ENCODE results near the gene VSTM1. TPM values are rescaled to one million over a fixed set of nuclear protein-coding genes. Genes with fewer than 3 reads are reported as not detected.

The VSTM1 gene
- total and polyA plus RNA-seq, 4 donors, result 1.4 to 4.5 (median 3.6) TPM; not detected in 1

DNA sequence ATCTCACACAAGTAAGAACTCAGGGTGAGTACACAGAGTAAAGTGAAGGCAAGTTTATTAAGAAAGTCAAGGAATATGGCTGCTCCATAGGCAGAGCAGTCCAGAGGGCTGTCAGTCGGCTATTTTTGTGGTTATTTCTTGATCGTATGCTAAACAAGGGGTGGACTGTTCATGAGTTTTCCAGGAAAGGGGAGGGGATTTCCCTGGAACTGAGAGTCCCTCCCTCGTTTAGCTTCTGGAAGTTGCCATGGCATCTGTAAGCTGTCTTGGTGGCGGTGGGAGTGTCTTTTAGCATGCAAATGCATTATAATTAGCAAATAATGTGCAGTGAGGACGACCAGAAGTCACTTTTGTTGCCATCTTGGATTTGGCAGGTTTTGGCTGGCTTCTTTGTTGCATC lies 5.8 kb upstream of the VSTM1 start:
- Histone ChIP-seq H3K36me3 (ENCODE audit: control insufficient read depth in 4 of 4, insufficient read depth in 4 of 4, low read length in 4 of 4) (no peaks in the 10 kb centered on the region), H3K4me1 (ENCODE audit: control insufficient read depth in 5 of 5, insufficient read depth in 5 of 5, low read length in 5 of 5) (no peaks in the 10 kb centered on the region), H3K9me3 (ENCODE audit: control insufficient read depth in 4 of 4, insufficient read depth in 3 of 4, low read length in 3 of 4) (peaks cover 0 to 11% (median 0%) of the 10 kb centered on the region in 4 donors), H3K9ac (ENCODE audit: insufficient read depth in 1 of 2, low read length in 2 of 2) (no peak overlapping the region), H3K4me3 (no peak overlapping the region), H3K27ac (ENCODE audit: low read depth in 1 of 2, low read length in 1 of 2) (no peak overlapping the region), H3K27me3 (ENCODE audit: control insufficient read depth in 3 of 3, insufficient read depth in 3 of 3, low read length in 2 of 3) (no peaks in the 10 kb centered on the region)
- DNase-seq (no peak), ATAC-seq (ENCODE audit: insufficient read depth, low FRiP score) (no peak)
- 69 to 84% methylated on average over 5 of the region's 5 CpGs for WGBS, 2 donors
- TF ChIP-seq, protein P1, sequence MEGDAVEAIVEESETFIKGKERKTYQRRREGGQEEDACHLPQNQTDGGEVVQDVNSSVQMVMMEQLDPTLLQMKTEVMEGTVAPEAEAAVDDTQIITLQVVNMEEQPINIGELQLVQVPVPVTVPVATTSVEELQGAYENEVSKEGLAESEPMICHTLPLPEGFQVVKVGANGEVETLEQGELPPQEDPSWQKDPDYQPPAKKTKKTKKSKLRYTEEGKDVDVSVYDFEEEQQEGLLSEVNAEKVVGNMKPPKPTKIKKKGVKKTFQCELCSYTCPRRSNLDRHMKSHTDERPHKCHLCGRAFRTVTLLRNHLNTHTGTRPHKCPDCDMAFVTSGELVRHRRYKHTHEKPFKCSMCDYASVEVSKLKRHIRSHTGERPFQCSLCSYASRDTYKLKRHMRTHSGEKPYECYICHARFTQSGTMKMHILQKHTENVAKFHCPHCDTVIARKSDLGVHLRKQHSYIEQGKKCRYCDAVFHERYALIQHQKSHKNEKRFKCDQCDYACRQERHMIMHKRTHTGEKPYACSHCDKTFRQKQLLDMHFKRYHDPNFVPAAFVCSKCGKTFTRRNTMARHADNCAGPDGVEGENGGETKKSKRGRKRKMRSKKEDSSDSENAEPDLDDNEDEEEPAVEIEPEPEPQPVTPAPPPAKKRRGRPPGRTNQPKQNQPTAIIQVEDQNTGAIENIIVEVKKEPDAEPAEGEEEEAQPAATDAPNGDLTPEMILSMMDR (IDR thresholded peaks at IDR 0.05; ENCODE audit: control extremely low read depth, extremely low read depth), result no peak

DNA sequence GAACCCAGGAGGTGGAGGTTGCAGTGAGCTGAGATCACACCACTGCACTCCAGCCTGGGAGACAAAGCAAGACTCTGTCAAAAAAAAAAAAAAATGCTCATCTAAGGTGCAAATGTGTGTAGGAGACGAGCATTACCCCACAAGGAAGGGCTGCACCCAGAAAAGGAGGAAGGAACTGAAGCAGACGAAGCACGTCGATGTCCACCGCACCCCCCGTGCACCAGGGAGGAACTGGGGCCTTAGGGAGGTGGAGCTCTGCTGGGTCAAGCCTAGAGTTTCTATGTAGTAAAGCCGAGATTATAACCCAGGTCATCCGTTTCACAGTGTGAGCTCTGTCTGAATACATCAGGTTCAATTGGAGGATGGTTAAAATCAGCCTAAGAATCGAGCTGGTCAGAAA lies 1.1 kb downstream of the VSTM1 start:
- peaks cover 0 to 7% (median 0%) of the 10 kb centered on the region in 4 donors for H3K9me3 ChIP-seq (ENCODE audit: control insufficient read depth in 4 of 4, insufficient read depth in 3 of 4, low read length in 3 of 4)
- 32 to 45% methylated on average over 9 of the region's 9 CpGs for WGBS, 2 donors
- no peak overlapping the region for H3K4me3 ChIP-seq
- H3K36me3 ChIP-seq (ENCODE audit: control insufficient read depth in 4 of 4, insufficient read depth in 4 of 4, low read length in 4 of 4), result no peaks in the 10 kb centered on the region
- DNase-seq (no peak), ATAC-seq (ENCODE audit: insufficient read depth, low FRiP score) (no peak)
- no peak overlapping the region for H3K9ac ChIP-seq (ENCODE audit: insufficient read depth in 1 of 2, low read length in 2 of 2)
- no peaks in the 10 kb centered on the region for H3K4me1 ChIP-seq (ENCODE audit: control insufficient read depth in 5 of 5, insufficient read depth in 5 of 5, low read length in 5 of 5)
- no peaks in the 10 kb centered on the region for H3K27me3 ChIP-seq (ENCODE audit: control insufficient read depth in 3 of 3, insufficient read depth in 3 of 3, low read length in 2 of 3)
- TF ChIP-seq, protein P1 (IDR thresholded peaks at IDR 0.05; ENCODE audit: control extremely low read depth, extremely low read depth), result no peak
- H3K27ac ChIP-seq (ENCODE audit: low read depth in 1 of 2, low read length in 1 of 2), result no peak overlapping the region

DNA sequence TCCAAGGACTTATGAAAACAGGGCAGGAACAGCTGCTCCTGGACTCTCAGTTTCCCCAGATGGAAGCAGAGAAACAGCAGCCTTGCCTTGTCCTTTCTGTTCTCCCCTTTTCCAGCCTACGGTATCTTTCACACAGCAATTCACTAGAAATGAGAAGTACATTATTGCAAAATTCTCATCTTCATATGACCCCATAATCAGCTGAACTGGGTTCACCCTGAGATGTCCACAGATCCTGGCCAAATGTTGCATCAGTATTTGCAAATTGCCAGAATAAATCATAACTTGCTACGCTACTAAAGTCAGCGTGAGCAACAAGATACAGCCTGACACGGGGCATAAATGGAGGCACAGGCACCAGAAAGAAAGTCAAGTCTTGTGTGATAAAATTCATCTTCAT lies 16.1 kb downstream of the VSTM1 start:
- ATAC-seq (ENCODE audit: insufficient read depth, low FRiP score), result peak; percentile 19
- Histone ChIP-seq H3K27ac (ENCODE audit: low read depth in 1 of 2, low read length in 1 of 2) (no peak overlapping the region), H3K27me3 (ENCODE audit: control insufficient read depth in 3 of 3, insufficient read depth in 3 of 3, low read length in 2 of 3) (no peaks in the 10 kb centered on the region), H3K9ac (ENCODE audit: insufficient read depth in 1 of 2, low read length in 2 of 2) (no peak overlapping the region), H3K4me3 (no peak overlapping the region), H3K4me1 (ENCODE audit: control insufficient read depth in 5 of 5, insufficient read depth in 5 of 5, low read length in 5 of 5) (no peaks in the 10 kb centered on the region), H3K9me3 (ENCODE audit: control insufficient read depth in 4 of 4, insufficient read depth in 3 of 4, low read length in 3 of 4) (peaks cover 0 to 5% (median 0%) of the 10 kb centered on the region in 4 donors), H3K36me3 (ENCODE audit: control insufficient read depth in 4 of 4, insufficient read depth in 4 of 4, low read length in 4 of 4) (no peaks in the 10 kb centered on the region)
- WGBS, 2 donors, result 34 to 67% methylated on average over 4 of the region's 4 CpGs
- no peak for DNase-seq
- TF ChIP-seq, protein P1 (IDR thresholded peaks at IDR 0.05; ENCODE audit: control extremely low read depth, extremely low read depth), result no peak

DNA sequence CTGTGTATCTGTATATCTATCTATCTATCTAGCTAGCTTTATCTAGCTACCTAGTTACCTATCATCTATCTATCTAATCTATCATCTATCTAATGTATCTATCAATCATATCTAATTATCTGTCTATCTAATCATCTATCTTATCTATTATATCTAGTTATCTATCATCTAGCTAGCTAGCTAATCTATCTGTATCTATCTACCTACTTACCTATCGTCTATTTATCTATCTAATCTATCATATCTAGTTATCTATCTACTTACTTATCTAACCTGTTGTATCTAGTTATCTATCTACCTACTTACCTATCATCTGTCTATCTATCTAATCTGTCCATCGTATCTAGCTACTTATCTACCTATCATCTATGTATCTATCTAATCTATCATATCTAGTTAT lies 17.9 kb downstream of the VSTM1 start:
- TF ChIP-seq, protein P1 (IDR thresholded peaks at IDR 0.05; ENCODE audit: control extremely low read depth, extremely low read depth), result no peak
- Histone ChIP-seq H3K36me3 (ENCODE audit: control insufficient read depth in 4 of 4, insufficient read depth in 4 of 4, low read length in 4 of 4) (no peaks in the 10 kb centered on the region), H3K9ac (ENCODE audit: insufficient read depth in 1 of 2, low read length in 2 of 2) (no peak overlapping the region), H3K4me1 (ENCODE audit: control insufficient read depth in 5 of 5, insufficient read depth in 5 of 5, low read length in 5 of 5) (no peaks in the 10 kb centered on the region), H3K27ac (ENCODE audit: low read depth in 1 of 2, low read length in 1 of 2) (no peak overlapping the region), H3K9me3 (ENCODE audit: control insufficient read depth in 4 of 4, insufficient read depth in 3 of 4, low read length in 3 of 4) (peaks cover 0 to 5% (median 0%) of the 10 kb centered on the region in 4 donors), H3K4me3 (no peak overlapping the region), H3K27me3 (ENCODE audit: control insufficient read depth in 3 of 3, insufficient read depth in 3 of 3, low read length in 2 of 3) (no peaks in the 10 kb centered on the region)
- no peak for ATAC-seq (ENCODE audit: insufficient read depth, low FRiP score)
- WGBS, 2 donors, result 76 to 92% methylated on average over 2 of the region's 2 CpGs
- DNase-seq, result no peak
